ENCODE measurements around the gene F11R.
"Not testable (repeated sequence)": the region's sequence is repeated elsewhere in the genome, so short reads cannot be mapped to it uniquely, and the experiment has no call there.

The F11R gene

DNA sequence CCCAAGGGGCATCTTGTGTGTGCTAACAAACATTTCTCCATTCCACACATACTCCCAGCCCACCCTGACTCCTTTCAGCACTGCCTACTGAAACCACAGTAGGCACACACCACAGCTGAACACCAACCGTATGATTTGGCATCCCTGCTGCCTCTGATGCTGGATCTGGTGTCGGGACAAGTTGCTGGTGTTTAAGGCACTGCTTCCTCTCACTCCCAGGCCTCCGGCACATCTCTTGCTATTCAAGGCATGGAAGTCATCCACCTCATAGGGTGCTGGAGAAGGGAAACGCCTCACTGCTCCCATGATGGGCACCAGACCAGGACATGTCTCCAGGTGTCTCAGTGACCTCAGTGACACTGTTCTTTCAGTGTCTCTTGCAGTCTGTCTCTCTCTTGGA is 64.0 kb downstream of the F11R start:
- no peak for DNase-seq

DNA sequence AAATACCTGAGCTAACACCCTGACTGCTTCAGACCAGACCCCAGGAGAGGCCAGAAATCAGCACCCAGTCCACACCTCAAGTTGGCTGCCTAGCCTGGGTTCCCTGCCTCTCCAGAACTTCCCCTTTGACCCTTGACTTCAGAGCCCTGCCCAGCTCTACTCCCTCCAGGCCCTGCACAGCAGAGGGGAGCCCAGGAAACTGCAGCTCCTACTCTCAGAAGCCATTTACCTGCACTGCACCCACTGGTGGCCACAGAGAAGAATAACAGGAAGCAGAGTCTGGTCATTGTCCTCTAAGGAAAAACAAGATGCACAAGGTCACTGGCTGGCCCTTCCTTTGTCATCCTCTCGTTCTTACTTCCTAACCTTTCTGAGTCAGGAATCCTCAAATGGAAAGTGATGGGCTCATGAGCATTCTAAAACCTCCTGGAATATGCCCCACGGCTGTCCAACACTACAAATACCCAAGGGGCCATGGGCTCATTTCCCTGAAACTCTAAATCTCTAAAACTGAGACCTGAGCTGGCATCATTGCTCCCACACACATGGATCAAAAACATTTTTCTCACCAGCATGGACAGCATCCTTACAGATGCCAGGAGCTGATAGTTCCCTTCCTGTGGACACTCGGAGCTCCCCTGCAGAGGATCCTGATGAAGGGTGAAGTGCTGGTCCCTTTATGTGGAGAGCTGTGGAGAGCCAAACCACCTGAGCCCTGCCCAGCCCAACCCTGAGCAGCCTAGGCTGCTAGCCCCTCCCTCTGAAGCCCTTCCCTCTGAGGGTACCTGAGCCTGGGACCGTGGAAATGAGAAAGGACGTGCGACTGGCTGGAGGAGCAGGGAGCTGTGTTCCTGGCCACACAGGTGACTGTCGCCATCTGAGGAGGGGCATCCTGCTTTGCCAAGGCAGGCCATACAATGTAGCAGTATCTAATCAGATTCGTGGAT is 66.5 kb downstream of the F11R start, which contains the start of gene ITLN2:
Gene ITLN2 (minus strand): TSS at position 652 of the 947 bp plus-strand sequence. CDS start 68 bp downstream, at position 584.
- no peak for DNase-seq

DNA sequence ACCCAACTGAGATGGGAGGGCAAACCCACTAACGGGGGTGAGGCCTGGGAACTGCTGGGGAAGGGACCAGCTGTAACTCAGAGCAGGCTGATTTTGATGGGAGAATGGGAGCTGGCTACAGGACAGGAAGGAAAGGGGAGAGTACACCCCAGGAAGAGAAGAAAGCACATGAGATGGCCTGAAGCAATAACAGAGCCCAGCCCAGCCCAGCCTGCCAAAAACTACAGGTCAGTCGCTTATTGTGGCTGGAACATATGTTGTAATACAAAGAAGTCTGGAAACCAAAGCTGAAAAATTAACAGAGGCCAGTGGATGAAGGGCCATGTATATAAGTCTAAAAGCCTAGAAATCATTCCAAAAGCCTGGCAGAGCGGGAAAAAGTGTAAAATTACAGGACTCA is 67.9 kb downstream of the F11R start:
- DNase-seq = no peak

DNA sequence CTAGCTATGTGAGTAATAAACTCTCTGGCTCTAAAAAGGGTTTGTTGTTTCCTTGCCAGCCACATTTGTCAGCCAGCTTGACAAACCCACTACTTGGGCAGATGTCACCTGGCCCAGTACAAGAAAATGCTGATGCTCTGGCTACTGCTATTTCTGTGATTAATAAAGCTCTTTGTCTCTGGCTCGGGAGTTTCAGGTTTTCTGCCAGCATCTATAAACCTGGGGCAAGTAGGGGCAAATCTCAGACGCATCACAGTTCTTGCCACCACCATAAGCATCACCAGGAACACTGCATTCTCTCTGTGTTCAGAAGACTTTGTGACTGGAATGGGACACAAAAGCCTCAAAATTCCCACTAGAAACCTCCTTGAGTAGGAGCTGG is 68.8 kb downstream of the F11R start:
- no peak for DNase-seq

DNA sequence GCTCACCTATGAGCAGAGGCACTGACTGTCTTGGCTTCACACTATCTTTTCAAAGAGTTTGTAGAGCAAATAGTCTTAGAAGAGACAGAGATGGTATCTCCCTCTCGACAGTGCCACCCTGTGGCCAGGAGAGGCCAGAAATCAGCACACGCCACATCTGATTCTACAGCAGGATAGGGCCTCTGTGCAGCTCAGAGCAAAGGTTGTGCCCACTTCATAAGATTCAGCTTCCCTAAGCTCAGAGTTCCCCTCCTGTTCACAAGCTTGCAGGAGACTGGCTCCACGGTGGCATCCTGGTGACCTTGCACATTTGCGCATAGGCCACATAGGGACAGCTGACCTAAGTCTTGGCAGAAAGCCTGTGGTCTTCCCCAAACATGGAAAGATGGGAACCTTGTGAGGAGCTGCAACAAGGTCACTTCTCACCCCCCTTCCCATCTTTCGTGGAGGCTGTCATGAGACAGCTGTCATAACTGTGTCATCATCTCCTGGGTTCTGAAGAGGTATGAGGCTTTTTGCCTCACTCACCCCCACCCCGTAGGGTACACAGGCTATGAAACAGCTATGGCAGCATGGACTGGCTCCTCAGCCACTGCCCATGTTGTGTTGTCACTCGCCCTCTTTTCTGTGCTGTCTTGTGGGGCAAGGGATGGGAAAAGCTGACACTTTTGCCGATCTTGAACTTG is 69.4 kb downstream of the F11R start:
- no peak for DNase-seq

DNA sequence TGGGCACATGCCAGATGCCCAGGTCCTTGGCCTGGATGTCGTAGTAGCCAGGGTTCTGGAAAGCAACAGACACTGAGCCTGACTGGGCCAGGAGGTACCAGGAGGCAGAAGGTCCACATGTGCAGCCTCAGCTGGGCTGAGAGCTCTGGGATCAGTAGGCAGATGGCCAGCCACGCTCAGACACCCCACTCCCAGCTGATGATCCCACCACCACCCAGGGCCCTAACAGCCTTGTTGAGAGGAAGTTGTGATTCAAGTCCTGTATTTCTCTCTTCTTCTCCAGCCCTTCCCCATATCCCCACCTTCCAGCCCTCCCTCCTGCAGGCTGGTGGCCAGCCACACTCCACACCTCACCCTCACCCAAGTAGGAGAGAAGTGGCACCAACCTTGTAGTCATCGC is 70.3 kb downstream of the F11R start:
- DNase-seq = no peak

DNA sequence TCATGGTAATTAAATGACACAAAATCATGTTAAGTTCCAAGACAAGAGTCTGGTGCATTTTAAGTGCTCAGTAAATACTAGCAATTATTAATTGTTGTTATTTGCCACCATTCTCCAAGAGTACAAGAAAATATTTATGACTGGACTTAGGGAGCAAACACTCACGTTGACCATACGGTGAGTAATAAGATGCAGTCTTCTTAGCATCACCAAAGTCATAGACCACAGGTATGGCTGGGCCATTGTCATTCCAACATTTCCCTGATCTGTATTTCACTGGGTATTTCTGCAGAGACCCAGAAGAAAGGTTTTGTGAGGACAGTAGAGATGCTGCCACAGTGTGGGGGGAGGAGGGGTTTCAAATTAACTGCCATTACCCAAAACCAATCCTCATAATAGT is 71.1 kb downstream of the F11R start:
- no peak for DNase-seq

DNA sequence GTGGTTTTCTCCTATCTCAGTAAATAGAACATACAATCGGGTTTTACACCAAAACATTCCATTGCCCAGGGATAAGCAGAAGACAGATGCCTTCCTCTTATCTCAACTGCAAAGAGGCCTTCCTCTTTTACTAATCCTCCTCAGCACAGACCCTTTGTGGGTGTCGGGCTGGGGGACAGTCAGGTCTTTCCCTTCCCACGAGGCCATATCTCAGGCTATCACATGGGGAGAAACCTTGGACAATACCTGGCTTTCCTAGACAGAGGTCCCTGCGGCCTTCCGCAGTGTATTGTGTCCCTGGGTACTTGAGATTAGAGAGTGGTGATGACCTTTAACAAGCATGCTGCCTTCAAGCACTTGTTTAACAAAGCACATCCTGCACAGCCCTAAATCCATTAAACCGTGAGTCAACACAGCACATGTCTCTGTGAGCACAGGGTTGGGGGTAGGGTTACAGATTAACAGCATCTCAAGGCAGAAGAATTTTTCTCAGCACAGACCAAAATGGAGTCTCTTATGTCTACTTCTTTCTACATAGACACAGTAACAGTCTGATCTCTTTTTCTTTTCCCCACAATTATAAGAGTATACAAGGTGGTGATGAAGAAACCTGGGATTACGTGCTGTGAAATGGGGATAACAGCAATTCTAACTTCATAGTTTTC is 71.6 kb downstream of the F11R start:
- not testable (repeated sequence) for DNase-seq

DNA sequence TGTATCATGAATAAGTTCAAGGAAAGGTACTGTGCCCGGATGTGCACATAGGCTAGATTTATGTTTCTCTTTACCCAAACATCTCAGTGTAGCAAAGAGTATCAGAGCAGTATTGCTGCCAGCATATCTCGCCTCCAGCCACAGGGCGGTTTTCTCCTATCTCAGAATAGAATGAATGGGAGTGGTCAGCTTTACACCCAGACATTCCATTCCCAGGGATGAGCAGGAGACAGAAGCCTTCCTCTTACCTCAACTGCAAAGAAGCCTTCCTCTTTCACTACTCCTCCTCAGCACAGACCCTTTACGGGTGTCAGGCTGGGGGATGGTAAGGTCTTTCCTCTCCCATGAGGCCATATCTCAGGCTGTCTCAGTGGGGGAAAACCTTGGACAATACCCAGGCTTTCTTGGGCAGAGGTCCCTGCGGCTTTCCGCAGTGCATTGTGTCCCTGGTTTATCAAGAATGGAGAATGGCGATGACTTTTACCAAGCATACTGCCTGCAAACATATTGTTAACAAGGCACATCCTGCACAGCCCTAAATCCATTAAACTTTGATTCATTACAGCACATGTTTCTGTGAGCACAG is 73.7 kb downstream of the F11R start:
- DNase-seq = not testable (repeated sequence)

DNA sequence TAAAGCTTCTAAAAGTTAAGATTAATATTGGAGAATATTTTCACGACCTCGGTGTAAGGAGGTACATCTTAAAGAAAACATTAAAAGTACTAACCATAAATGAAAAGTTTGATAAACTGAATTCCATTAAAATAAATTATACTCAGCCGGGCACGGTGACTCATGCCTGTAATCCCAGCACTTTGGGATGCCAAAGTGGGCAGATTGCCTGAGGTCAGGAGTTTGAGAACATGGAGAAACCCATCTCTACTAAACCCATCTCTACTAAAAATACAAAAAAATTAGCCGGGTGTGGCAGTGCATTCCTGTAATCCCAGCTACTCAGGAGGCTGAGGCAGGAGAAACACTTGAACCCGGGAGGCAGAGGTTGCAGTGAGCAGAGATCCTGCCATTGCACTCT is 75.1 kb downstream of the F11R start:
- not testable (repeated sequence) for DNase-seq
